ENCODE results near the gene SGCA.

- TF ChIP-seq ZNF530 (tag by site-specific recombination; IDR thresholded peaks at IDR 0.05; ENCODE audit: low read depth) (no peak), CTCF (tag by site-specific recombination; IDR thresholded peaks at IDR 0.05) (no peak), ZNF239 (tag by site-specific recombination; IDR thresholded peaks at IDR 0.05) (no peak), ZNF2 (tag by site-specific recombination; IDR thresholded peaks at IDR 0.05) (no peak), ZBTB1 (tag by site-specific recombination; IDR thresholded peaks at IDR 0.05) (no peak)
Observed at GRCh38 chr17:50146927-50147665, 18.7 kb upstream of the SGCA start.
